Measurements from ENCODE around the gene PTPRF.
"Not testable (repeated sequence)": the region's sequence is repeated elsewhere in the genome, so short reads cannot be mapped to it uniquely, and the experiment has no call there.

PTPRF gene

GRCh38 chr1:43613075-43613942, 82.6 kb downstream of the PTPRF start:
- DNase-seq = no peak

- no peak for DNase-seq
Measured at GRCh38 chr1:43614211-43614610, 83.5 kb downstream of the PTPRF start.

- DNase-seq = no peak
Measured at GRCh38 chr1:43614891-43615290, 84.2 kb downstream of the PTPRF start.

GRCh38 chr1:43616383-43616782, 85.7 kb downstream of the PTPRF start:
- no peak for DNase-seq

- DNase-seq = no peak
Measured at GRCh38 chr1:43617011-43617410, 86.3 kb downstream of the PTPRF start.

GRCh38 chr1:43617668-43618067, 87.0 kb downstream of the PTPRF start:
- no peak for DNase-seq

GRCh38 chr1:43618521-43619313, 88.0 kb downstream of the PTPRF start:
- no peak for DNase-seq

- no peak for DNase-seq
Measured at GRCh38 chr1:43619314-43619790, 88.7 kb downstream of the PTPRF start.

- no peak for DNase-seq
Measured at GRCh38 chr1:43619996-43620920, 89.6 kb downstream of the PTPRF start.

- DNase-seq = no peak
Measured at GRCh38 chr1:43620956-43621355, 90.3 kb downstream of the PTPRF start.

GRCh38 chr1:43621386-43621785, 90.7 kb downstream of the PTPRF start:
- no peak for DNase-seq

- no peak for DNase-seq
Measured at GRCh38 chr1:43621861-43622260, 91.2 kb downstream of the PTPRF start.

- DNase-seq = no peak
Measured at GRCh38 chr1:43622471-43622870, 91.8 kb downstream of the PTPRF start.

- no peak for DNase-seq
Measured at GRCh38 chr1:43622901-43623780, 92.5 kb downstream of the PTPRF start.

- no peak for DNase-seq
Measured at GRCh38 chr1:43625063-43625780, 94.5 kb downstream of the PTPRF start.

GRCh38 chr1:43632135-43632670, 101.5 kb downstream of the PTPRF start:
- DNase-seq = no peak

- no peak for DNase-seq
Measured at GRCh38 chr1:43634721-43635120, 104.0 kb downstream of the PTPRF start.

GRCh38 chr1:43636006-43636641, 105.4 kb downstream of the PTPRF start:
- no peak for DNase-seq

GRCh38 chr1:43637267-43637666, 106.6 kb downstream of the PTPRF start:
- no peak for DNase-seq

- DNase-seq = not testable (repeated sequence)
Measured at GRCh38 chr1:43638381-43638780, 107.7 kb downstream of the PTPRF start.

All from activated naive CD4-positive, alpha-beta T cell treated with Interleukin-2 at 50 U/mL for 16 hours (primary cell).